GM12878 (cell line): ENCODE measurements around the gene TRPV5. TPM values are rescaled to one million over a fixed set of nuclear protein-coding genes. Genes with fewer than 3 reads are reported as not detected.

Experiments
- ATAC-seq: fragments of 200-7000 bp; cut with Tn5 transposase; 3 replicates; pipeline ENCODE4 v1.9.1; 2020; ENCODE audit warnings: mild to moderate bottlenecking, moderate library complexity
- BruUV-seq: library from RNA; stranded (reverse); fragments of 400-500 nt; replicated peaks from 2 replicates; lab custom pipeline; 2021; lab: Mats Ljungman, UMichigan
- CTCF ChIA-PET: fragments of 300-600 bp; sonication (Branson Sonifier 250); formaldehyde crosslinking; extraction: SDS; loops from one replicate; lab custom pipeline; 2021; ENCODE audit warnings: inconsistent platforms; lab: Yijun Ruan, JAX
- POLR2A ChIA-PET: fragments of 350-600 bp; formaldehyde crosslinking; extraction: SDS; loops from one replicate; lab custom pipeline; 2021; ENCODE audit warnings: inconsistent platforms; lab: Charles Lee
- RAD21 ChIA-PET: fragments of 300-600 bp; sonication (Branson Sonifier 250); formaldehyde crosslinking; loops from one replicate; lab custom pipeline; 2023; ENCODE audit warnings: antibody characterized with exemption; ENCODE audit not compliant: unreplicated experiment; lab: Charles Lee
- SMC1A ChIA-PET: fragments of 300-600 bp; sonication (Branson Sonifier 250); formaldehyde crosslinking; loops from one replicate; lab custom pipeline; 2023; ENCODE audit not compliant: unreplicated experiment, uncharacterized antibody; lab: Charles Lee
- DNase-seq: peaks from one replicate; pipeline ENCODE4 v3.0.0-alpha.2; 2011; ENCODE audit warnings: low read depth, low spot score
- FAIRE-seq: peaks from 3 replicates; lab custom pipeline; 2011; peaks lifted over from hg19 to GRCh38; lab: Jason Lieb, UNC
- H2AFZ ChIP-seq: 2 replicates; pipeline ENCODE4 v1.6.0; 2011; ENCODE audit warnings: low read depth, low read length, control low read depth; ENCODE audit not compliant: control insufficient read depth
- H3K27ac ChIP-seq: 2 replicates; pipeline ENCODE4 v1.5.1; 2011; ENCODE audit warnings: control low read depth; ENCODE audit not compliant: control insufficient read depth, insufficient read depth
- H3K27me3 ChIP-seq, 2 experiments: replicated peaks in 1 of 2; 2 replicates each; pipeline versions ENCODE4 v1.6.0 to v1.6.1; 2011; ENCODE audit warnings: low read length in 1 of 2; ENCODE audit not compliant: control insufficient read depth in 2 of 2, insufficient read depth in 2 of 2
- H3K36me3 ChIP-seq, 2 experiments: 2 replicates each; pipeline ENCODE4 v1.5.1; 2011; ENCODE audit warnings: low read length in 1 of 2; ENCODE audit not compliant: control insufficient read depth in 2 of 2, insufficient read depth in 2 of 2
- H3K4me1 ChIP-seq: 2 replicates; pipeline ENCODE4 v1.6.1; 2011; ENCODE audit warnings: mild to moderate bottlenecking, low read length, moderate library complexity, mixed read lengths; ENCODE audit not compliant: control insufficient read depth, insufficient read depth
- H3K4me2 ChIP-seq: 2 replicates; pipeline ENCODE4 v1.6.0; 2011; ENCODE audit warnings: control low read depth; ENCODE audit not compliant: control insufficient read depth, insufficient read depth
- H3K4me3 ChIP-seq: fragments of 200-600 bp; sonication (generic); 2 replicates; pipeline ENCODE4 v1.5.1; 2016
- H3K79me2 ChIP-seq: 2 replicates; pipeline ENCODE4 v1.6.0; 2011; ENCODE audit warnings: low read length; ENCODE audit not compliant: control insufficient read depth, insufficient read depth
- H3K9ac ChIP-seq: 2 replicates; pipeline ENCODE4 v1.8.0; 2011; ENCODE audit warnings: low read length, control low read depth, mixed read lengths; ENCODE audit not compliant: control insufficient read depth, insufficient read depth
- H3K9me3 ChIP-seq: replicated peaks from 3 replicates; pipeline ENCODE4 v1.5.1; 2011; ENCODE audit warnings: mild to moderate bottlenecking, low read length; ENCODE audit not compliant: control insufficient read depth, insufficient read depth
- H4K20me1 ChIP-seq: 2 replicates; pipeline ENCODE4 v1.6.0; 2011; ENCODE audit not compliant: control insufficient read depth, insufficient read depth
- CBFB ChIP-seq: IDR thresholded peaks from 2 replicates; pipeline ENCODE4 v1.6.1; 2016; ENCODE audit warnings: antibody characterized with exemption, low read depth
- CHD2 ChIP-seq: IDR thresholded peaks from 2 replicates; pipeline ENCODE4 v1.6.1; 2011; ENCODE audit warnings: low read depth, low read length, improper control_type of control experiment, borderline replicate concordance
- CTCF ChIP-seq, 3 experiments: IDR thresholded peaks in 2 of 3; conservative IDR thresholded peaks in 1 of 3; 2 replicates each; pipeline ENCODE4 v1.5.1; 2011; ENCODE audit warnings: low read depth in 3 of 3, low read length in 3 of 3, mild to moderate bottlenecking in 3 of 3, control low read depth in 2 of 3, moderate library complexity in 2 of 3, inconsistent platforms in 1 of 3, mixed read lengths in 1 of 3; ENCODE audit not compliant: control insufficient read depth in 2 of 3, insufficient read depth in 1 of 3; ENCODE audit errors: extremely low read depth in 1 of 3
- DPF2 ChIP-seq: fragments of 450-650 bp; IDR thresholded peaks from 2 replicates; pipeline ENCODE4 v1.6.1; 2017; ENCODE audit warnings: mild to moderate bottlenecking
- E4F1 ChIP-seq: fragments of 450-650 bp; IDR thresholded peaks from 2 replicates; pipeline ENCODE4 v1.6.1; 2018; ENCODE audit warnings: borderline replicate concordance, mild to moderate bottlenecking; ENCODE audit not compliant: partially characterized antibody
- MTA3 ChIP-seq: IDR thresholded peaks from 2 replicates; pipeline ENCODE4 v1.6.1; 2012; ENCODE audit warnings: low read length, inconsistent platforms, borderline replicate concordance
- PAX5 ChIP-seq: IDR thresholded peaks from 2 replicates; pipeline ENCODE4 v1.6.1; 2011; ENCODE audit warnings: low read depth, low read length, borderline replicate concordance
- RB1 ChIP-seq: fragments of 450-650 bp; formaldehyde crosslinking; IDR thresholded peaks from 2 replicates; pipeline ENCODE4 v1.6.1; 2017; ENCODE audit warnings: mild to moderate bottlenecking, borderline replicate concordance
- RCOR1 ChIP-seq: conservative IDR thresholded peaks from 2 replicates; pipeline ENCODE4 v1.6.1; 2012; ENCODE audit warnings: low read depth, low read length, improper control_type of control experiment
- SREBF1 ChIP-seq: IDR thresholded peaks from 2 replicates; pipeline ENCODE4 v1.6.1; 2012; ENCODE audit warnings: mild to moderate bottlenecking, low read length
- WRNIP1 ChIP-seq: IDR thresholded peaks from 2 replicates; pipeline ENCODE4 v1.6.1; 2011; ENCODE audit warnings: low read depth, low read length, improper control_type of control experiment, borderline replicate concordance
- ZBED1 ChIP-seq: IDR thresholded peaks from 2 replicates; pipeline ENCODE4 v1.6.1; 2016; ENCODE audit warnings: borderline replicate concordance
- WGBS: methylation state at CpG from one replicate; pipeline ENCODE4 v1.1.6; 2016; ENCODE audit warnings: low lambda C conversion rate; ENCODE audit not compliant: insufficient replicate concordance, insufficient coverage; ENCODE audit errors: missing lambda C conversion rate; 5-methylcytosine and 5-hydroxymethylcytosine counted together
- in situ Hi-C: fragments of 300-500 bp; cut with MboI; formaldehyde crosslinking; loops from 9 replicates; pipeline ENCODE4 v1.14.3; 2018; ENCODE audit warnings: mixed read lengths
- intact Hi-C: fragments of 100-400 bp; cut with micrococcal nuclease; formaldehyde crosslinking; loops from one replicate; pipeline ENCODE4 v1.14.2; 2022; ENCODE audit not compliant: unreplicated experiment
- polyA plus RNA-seq, 11 experiments: library from polyadenylated mRNA; depleted of rRNA in 4 of 11; unstranded in 6 of 11; stranded (reverse) in 5 of 11; fragments of >200 nt; fragmentation: Nextera tagmentation in 4 of 11; fragmentation: Illumina TruSeq in 1 of 11; extraction: Ambion mirVana in 4 of 11; extraction: Trizol in 1 of 11; gene quantifications; 1 replicate in 1 of 11; 2 replicates in 10 of 11; pipeline versions ENCODE4 v1.2.1 to v1.2.3, GENCODE V29; 2011 to 2016; ENCODE audit warnings: inconsistent platforms in 2 of 11, missing spikeins in 2 of 11, low read depth in 1 of 11
- total RNA-seq, 4 experiments: library from RNA; depleted of rRNA in 3 of 4; stranded (reverse); fragments of >200 nt in 3 of 4; fragmentation: Illumina TruSeq in 1 of 4; extraction: Trizol in 1 of 4; gene quantifications; 2 replicates each; pipeline versions ENCODE4 v1.2.1 to v1.2.3, GENCODE V29; 2013 to 2021

The TRPV5 gene
- total and polyA plus RNA-seq, 10 of the 15 experiments (the other 5 are each of a cell fraction or from before 2014, with no cell fraction given), result not detected

GRCh38 chr7:142908921-142909890, 24.3 kb downstream of the TRPV5 start (continued):
- peak; percentile 32 to 45 (median 41); a peak in 4 of 6 replicates for TF ChIP-seq CTCF (IDR thresholded peaks at IDR 0.05 in 2 of 3, conservative IDR thresholded peaks at IDR 0.05 in 1 of 3; ENCODE audit: control insufficient read depth in 2 of 3, extremely low read depth in 1 of 3, insufficient read depth in 1 of 3, low read depth in 3 of 3, low read length in 3 of 3)

GRCh38 chr7:142908290-142908689, 25.3 kb downstream of the TRPV5 start:
- no peak for FAIRE-seq
- ChIA-PET CTCF (no interaction called here), RAD21 (no interaction called here), POLR2A (no interaction called here), SMC1A (no interaction called here)
- BruUV-seq, result no TSS peak
- Histone ChIP-seq H2AFZ (no peak overlapping the region), H4K20me1 (no peaks in the 10 kb centered on the region), H3K9me3 (no peaks in the 10 kb centered on the region), H3K27ac (no peak overlapping the region), H3K36me3 (no peaks in the 10 kb centered on the region), H3K4me3 (no peak overlapping the region), H3K79me2 (no peaks in the 10 kb centered on the region), H3K27me3 (peaks cover 0 to 2% of the 10 kb centered on the region in 2 experiments; a peak in 2 of 4 replicates), H3K4me1 (no peaks in the 10 kb centered on the region), H3K4me2 (no peak overlapping the region), H3K9ac (no peak overlapping the region)
- in situ Hi-C loops, result no loop called here
- intact Hi-C loops, result no loop called here
- ATAC-seq, result no peak
- no peak for TF ChIP-seq E4F1
- TF ChIP-seq DPF2, result no peak
- no peak for TF ChIP-seq ZBED1
- TF ChIP-seq CHD2, result no peak
- TF ChIP-seq WRNIP1, result no peak
- TF ChIP-seq RB1, result no peak
- TF ChIP-seq RCOR1, result no peak
- TF ChIP-seq SREBF1, result no peak
- TF ChIP-seq MTA3, result no peak
- no peak for TF ChIP-seq PAX5
- no peak for TF ChIP-seq CBFB
- no peak for DNase-seq
- 76% methylated on average over 11 of the region's 11 CpGs for WGBS
